ENCODE measurements around the gene DHX9.

- TF ChIP-seq CTCF (IDR thresholded peaks at IDR 0.05) (no peak), ZFX (IDR thresholded peaks at IDR 0.05; ENCODE audit: borderline replicate concordance) (no peak)
These were observed 21.5 kb downstream of the DHX9 start for GRCh38 chr1:182860658-182861057.

All from 22Rv1 (cell line).